ENCODE data around the gene HAGH. TPM values are rescaled to one million over a fixed set of nuclear protein-coding genes. Genes with fewer than 3 reads are reported as not detected.

Gene HAGH
- total and polyA plus RNA-seq, 9 of the 15 experiments (the other 6 are each of a cell fraction or from before 2014, with no cell fraction given), result 0.46 to 35.1 (median 16.8) TPM

DNA sequence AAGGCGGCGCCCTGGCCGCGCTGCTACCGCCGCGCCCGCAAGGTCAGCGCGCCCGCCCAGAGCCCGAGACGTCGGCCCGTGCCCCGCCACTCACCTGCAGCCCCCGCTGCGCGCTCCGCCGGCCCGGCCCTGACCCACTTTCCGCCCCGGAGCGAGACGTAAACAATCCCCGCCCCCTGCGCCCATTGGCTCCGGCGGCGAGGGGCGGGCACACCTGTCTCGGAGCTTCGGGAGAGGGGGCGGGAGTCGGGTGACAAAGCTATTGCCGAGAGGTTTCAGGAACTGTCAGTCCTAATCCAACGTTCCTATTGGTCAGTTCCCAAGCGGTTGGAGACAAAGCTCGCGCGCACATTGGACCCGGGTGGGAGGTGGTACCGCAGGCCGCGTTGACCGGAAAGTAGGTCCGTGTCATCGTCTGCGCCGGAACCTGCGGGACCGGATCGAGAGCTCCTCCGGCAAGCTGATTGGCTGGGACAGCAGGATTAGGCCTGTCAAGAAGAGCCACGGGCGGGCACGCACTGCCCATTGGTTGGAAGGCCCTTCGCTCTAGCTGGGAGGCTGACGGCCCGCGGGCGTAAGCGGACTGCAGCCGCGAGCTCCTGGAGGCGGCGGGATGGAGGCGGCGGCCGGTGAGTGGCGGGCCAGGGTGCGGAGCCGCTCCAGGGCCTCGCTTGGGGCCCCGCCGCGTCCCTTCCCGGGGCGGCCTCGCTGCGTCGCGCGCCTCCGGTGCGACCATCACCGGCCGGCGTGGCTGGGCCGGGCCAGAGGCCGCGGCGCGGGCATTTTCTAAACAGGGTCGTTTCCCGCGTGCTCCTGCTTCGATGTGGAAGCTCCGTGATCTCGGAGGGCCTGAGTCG, 44.0 kb downstream of the HAGH start, which contains the start of the genes NUBP2 and SPSB3 (continued):
- TF ChIP-seq ZNF263 (CRISPR knock-in tag; IDR thresholded peaks at IDR 0.05; ENCODE audit: borderline replicate concordance) (no peak), NFE2L1 (tag; IDR thresholded peaks at IDR 0.05; ENCODE audit: borderline replicate concordance, low read depth) (no peak), ZNF282 (CRISPR knock-in tag; IDR thresholded peaks at IDR 0.05) (no peak), NFATC3 (IDR thresholded peaks at IDR 0.05) (no peak), CCAR2 (IDR thresholded peaks at IDR 0.05; ENCODE audit: low read depth, low read length) (no peak), ZBTB1 (CRISPR knock-in tag; IDR thresholded peaks at IDR 0.05; ENCODE audit: borderline replicate concordance, low read depth) (no peak), ZBTB17 (CRISPR knock-in tag; IDR thresholded peaks at IDR 0.05) (no peak), HDAC2 (IDR thresholded peaks at IDR 0.05) (no peak), BRF1 (IDR thresholded peaks at IDR 0.05; ENCODE audit: borderline replicate concordance, extremely low read depth, insufficient read length) (no peak), CBFB (CRISPR knock-in tag; IDR thresholded peaks at IDR 0.05) (no peak)
- TF ChIP-seq, protein P1, sequence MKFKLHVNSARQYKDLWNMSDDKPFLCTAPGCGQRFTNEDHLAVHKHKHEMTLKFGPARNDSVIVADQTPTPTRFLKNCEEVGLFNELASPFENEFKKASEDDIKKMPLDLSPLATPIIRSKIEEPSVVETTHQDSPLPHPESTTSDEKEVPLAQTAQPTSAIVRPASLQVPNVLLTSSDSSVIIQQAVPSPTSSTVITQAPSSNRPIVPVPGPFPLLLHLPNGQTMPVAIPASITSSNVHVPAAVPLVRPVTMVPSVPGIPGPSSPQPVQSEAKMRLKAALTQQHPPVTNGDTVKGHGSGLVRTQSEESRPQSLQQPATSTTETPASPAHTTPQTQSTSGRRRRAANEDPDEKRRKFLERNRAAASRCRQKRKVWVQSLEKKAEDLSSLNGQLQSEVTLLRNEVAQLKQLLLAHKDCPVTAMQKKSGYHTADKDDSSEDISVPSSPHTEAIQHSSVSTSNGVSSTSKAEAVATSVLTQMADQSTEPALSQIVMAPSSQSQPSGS (CRISPR knock-in tag; IDR thresholded peaks at IDR 0.05), result no peak
- TF ChIP-seq, protein P2, sequence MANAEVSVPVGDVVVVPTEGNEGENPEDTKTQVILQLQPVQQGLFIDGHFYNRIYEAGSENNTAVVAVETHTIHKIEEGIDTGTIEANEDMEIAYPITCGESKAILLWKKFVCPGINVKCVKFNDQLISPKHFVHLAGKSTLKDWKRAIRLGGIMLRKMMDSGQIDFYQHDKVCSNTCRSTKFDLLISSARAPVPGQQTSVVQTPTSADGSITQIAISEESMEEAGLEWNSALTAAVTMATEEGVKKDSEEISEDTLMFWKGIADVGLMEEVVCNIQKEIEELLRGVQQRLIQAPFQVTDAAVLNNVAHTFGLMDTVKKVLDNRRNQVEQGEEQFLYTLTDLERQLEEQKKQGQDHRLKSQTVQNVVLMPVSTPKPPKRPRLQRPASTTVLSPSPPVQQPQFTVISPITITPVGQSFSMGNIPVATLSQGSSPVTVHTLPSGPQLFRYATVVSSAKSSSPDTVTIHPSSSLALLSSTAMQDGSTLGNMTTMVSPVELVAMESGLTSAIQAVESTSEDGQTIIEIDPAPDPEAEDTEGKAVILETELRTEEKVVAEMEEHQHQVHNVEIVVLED (CRISPR knock-in tag; IDR thresholded peaks at IDR 0.05), result peak; percentile 23; the same call in 1 of the 2 replicates
- TF ChIP-seq, protein P3, sequence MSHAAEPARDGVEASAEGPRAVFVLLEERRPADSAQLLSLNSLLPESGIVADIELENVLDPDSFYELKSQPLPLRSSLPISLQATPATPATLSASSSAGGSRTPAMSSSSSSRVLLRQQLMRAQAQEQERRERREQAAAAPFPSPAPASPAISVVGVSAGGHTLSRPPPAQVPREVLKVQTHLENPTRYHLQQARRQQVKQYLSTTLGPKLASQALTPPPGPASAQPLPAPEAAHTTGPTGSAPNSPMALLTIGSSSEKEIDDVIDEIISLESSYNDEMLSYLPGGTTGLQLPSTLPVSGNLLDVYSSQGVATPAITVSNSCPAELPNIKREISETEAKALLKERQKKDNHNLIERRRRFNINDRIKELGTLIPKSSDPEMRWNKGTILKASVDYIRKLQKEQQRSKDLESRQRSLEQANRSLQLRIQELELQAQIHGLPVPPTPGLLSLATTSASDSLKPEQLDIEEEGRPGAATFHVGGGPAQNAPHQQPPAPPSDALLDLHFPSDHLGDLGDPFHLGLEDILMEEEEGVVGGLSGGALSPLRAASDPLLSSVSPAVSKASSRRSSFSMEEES (CRISPR knock-in tag; IDR thresholded peaks at IDR 0.05), result no peak
- TF ChIP-seq, protein P4, sequence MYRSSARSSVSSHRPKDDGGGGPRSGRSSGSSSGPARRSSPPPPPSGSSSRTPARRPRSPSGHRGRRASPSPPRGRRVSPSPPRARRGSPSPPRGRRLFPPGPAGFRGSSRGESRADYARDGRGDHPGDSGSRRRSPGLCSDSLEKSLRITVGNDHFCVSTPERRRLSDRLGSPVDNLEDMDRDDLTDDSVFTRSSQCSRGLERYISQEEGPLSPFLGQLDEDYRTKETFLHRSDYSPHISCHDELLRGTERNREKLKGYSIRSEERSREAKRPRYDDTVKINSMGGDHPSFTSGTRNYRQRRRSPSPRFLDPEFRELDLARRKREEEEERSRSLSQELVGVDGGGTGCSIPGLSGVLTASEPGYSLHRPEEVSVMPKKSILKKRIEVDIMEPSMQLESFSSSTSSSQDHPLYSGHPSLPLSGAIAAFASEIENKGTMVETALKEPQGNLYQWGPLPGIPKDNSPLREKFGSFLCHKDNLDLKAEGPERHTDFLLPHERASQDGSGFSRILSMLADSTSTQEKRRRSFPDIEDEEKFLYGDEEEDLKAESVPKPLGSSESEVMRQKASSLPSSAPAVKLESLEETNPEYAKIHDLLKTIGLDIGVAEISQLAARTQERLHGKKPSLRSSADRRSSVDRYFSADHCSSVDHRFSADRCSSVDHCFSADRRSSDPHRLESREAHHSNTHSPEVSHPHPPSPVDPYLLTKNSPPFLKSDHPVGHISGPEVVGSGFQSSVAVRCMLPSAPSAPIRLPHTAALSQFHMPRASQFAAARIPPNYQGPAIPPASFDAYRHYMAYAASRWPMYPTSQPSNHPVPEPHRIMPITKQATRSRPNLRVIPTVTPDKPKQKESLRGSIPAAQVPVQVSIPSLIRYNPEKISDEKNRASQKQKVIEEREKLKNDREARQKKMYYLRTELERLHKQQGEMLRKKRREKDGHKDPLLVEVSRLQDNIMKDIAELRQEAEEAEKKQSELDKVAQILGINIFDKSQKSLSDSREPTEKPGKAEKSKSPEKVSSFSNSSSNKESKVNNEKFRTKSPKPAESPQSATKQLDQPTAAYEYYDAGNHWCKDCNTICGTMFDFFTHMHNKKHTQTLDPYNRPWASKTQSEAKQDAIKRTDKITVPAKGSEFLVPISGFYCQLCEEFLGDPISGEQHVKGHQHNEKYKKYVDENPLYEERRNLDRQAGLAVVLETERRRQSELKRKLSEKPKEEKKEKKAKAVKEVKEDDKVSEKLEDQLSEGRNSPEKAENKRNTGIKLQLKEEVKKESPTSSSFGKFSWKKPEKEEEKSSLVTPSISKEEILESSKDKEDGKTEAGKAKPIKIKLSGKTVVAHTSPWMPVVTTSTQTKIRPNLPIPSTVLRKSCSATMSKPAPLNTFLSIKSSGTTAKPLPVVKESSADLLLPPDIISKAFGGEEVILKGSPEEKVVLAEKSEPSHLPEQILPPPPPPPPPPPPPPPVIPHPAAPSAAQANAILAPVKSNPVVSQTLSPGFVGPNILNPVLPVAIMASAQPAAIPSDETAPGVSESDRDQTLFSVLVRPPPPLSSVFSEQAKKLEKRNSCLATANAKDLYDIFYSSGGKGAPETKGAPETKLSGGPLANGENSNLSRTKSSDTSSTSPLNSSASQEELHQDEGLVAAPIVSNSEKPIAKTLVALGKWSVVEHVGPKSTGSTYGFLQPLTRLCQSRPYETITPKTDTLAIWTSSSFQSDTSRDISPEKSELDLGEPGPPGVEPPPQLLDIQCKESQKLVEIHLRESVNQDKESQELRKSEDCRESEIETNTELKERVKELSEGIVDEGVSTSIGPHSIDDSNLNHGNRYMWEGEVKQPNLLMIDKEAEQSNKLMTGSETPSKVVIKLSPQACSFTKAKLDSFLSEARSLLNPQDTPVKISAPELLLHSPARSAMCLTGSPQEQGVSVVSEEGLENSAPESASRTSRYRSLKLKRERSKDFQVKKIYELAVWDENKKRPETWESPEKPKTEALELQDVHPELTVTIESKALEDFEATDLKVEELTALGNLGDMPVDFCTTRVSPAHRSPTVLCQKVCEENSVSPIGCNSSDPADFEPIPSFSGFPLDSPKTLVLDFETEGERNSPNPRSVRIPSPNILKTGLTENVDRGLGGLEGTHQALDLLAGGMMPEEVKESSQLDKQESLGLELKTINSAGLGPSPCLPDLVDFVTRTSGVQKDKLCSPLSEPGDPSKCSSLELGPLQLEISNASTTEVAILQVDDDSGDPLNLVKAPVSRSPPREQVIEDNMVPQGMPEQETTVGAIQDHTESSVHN (IDR thresholded peaks at IDR 0.05; ENCODE audit: borderline replicate concordance in 1 of 2, low read depth in 1 of 2), result no peak

All from K562 (cell line).